NOMO-1 treated with dmso at 0.1 percent for 144 hours (cell line): Measurements from ENCODE around the gene ING3.

Source experiments
- DNase-seq: peaks from one replicate; lab custom pipeline; 2025; ENCODE audit not compliant: unreplicated experiment; lab: John Stamatoyannopoulos, UW

ING3 gene

DNA sequence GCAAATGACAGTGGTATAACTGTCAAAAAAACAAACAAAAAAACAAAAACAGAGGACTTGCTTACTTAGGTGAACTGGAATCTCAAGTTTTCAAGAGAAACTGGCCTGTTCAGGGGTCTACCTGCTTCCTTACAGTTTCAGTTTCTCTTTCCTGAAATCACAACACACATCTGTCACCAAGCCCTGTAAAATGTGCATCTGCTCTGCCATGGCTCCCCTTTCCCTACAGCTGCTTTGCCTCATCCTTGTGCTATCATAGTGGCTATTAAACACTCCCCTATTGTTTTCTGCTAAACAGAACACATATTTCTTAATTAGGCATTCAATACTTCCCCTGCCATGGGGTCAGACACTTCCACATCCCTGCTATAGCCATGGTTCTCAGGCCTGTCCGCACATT is 75.6 kb downstream of the ING3 start:
- DNase-seq: no peak

DNA sequence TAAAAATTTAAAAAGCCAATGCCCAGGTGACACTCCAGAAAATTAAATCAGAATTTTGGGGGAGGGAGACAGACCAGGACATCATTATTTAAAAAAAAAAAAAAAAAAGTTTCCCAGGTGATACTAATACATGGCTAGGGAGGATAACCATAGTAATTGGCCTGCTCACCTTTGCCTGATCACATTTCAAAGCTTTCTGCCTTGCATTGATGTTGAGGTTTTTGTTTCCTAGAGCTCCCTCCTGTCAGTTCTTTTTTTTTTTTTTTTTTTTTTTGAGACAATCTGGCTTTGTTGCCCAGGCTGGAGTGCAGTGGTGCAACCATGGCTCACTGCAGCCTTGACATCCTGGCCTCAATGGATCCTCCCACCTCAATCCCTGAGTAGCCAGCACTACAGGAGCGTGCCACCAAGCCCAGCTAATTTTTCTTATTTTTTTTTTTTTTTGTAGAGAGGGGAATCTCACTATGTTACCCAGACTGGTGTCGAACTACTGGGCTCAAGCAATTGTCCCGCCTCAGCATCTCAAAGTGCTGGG is 76.1 kb downstream of the ING3 start:
- DNase-seq: no peak
